NCI-H1436 treated with DMSO at 0.1 percent for 48 hours (cell line): Measurements from ENCODE around the gene PTPN11.
"Not testable (repeated sequence)": the region's sequence is repeated elsewhere in the genome, so short reads cannot be mapped to it uniquely, and the experiment has no call there.

Source experiments
- DNase-seq: peaks from one replicate; lab custom pipeline; 2025; lab: John Stamatoyannopoulos, UW

Gene PTPN11

GRCh38 chr12:112514926-112515642 lies 96.3 kb downstream of the PTPN11 start:
- DNase-seq, result no peak

DNA sequence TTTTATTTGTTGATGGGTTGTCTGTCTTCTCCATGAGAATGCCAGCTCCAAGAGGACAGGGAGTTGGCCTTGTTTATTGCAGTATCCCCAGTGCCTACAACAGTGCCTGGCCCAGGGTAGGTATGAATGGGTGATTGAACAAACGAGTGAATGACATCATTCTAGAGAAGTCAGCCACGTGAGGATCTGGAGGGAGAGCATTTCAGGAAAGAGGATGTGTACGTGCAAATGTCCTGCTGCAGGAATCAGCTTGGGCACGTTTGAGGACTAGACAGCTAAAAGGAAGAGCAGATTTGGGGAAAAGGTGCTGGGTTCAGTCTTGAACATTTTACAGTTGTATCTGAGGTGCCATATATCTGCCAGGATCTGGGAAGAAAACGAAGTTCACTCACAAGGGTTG lies 97.1 kb downstream of the PTPN11 start:
- no peak for DNase-seq

GRCh38 chr12:112517730-112518364 lies 99.1 kb downstream of the PTPN11 start:
- no peak for DNase-seq

DNA sequence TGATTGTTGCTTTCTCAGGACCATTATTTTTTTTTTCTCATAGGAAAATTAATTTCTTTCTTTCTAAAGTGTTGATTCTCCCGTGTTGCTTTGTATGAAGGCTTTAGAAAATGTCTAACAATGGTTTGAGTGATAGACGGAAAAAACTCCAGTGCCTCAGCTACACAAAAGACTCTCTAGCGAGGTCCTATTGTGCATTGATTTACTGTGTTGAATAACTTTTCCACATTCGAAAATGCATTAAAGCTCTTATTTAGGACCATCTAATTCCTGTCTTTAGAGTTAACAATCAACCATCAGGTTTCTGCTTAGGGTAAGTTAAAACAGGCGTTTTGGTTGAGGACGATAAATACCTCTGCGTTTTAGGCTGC lies 99.6 kb downstream of the PTPN11 start:
- no peak for DNase-seq

DNA sequence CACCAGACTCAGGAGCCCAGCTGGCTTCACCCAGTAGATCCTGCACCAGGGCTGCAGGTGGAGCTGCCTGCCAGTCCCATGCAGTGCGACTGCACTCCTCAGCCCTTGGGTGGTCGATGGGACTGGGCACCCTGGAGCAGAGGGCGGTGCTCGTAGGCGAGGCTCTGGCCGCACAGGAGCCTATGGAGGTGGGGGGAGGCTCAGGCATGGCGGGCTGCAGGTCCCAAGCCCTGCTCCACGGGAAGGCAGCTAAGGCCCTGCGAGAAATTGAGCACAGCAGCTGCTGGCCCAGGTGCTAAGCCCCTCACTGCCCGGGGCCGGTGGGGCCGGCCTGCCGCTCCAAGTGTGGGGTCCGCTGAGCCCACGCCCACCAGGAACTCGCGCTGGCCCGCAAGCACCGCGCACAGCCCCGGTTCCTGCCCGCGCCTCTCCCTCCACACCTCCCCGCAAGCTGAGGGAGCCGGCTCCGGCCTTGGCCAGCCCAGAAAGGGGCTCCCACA lies 101.1 kb downstream of the PTPN11 start:
- not testable (repeated sequence) for DNase-seq

GRCh38 chr12:112523856-112524255 lies 105.1 kb downstream of the PTPN11 start:
- no peak for DNase-seq

DNA sequence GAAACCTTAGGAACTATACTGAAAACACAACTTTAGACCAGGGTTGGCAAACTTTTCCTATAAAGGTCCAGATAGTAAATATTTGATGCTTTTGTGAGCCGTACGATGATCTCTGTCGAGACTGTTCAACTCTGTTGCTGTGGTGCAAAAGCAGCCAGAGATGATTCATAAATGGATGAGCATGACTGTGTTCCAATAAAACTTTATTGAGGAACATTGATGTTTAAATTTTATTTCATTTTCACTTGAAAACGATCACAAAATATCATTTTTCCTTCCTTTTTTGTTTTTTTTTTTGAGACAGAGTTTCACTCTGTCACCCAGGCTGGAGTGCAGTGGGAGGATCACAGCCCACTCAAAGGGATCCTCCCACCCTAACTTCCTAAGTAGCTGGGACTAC lies 105.5 kb downstream of the PTPN11 start:
- DNase-seq, result no peak

DNA sequence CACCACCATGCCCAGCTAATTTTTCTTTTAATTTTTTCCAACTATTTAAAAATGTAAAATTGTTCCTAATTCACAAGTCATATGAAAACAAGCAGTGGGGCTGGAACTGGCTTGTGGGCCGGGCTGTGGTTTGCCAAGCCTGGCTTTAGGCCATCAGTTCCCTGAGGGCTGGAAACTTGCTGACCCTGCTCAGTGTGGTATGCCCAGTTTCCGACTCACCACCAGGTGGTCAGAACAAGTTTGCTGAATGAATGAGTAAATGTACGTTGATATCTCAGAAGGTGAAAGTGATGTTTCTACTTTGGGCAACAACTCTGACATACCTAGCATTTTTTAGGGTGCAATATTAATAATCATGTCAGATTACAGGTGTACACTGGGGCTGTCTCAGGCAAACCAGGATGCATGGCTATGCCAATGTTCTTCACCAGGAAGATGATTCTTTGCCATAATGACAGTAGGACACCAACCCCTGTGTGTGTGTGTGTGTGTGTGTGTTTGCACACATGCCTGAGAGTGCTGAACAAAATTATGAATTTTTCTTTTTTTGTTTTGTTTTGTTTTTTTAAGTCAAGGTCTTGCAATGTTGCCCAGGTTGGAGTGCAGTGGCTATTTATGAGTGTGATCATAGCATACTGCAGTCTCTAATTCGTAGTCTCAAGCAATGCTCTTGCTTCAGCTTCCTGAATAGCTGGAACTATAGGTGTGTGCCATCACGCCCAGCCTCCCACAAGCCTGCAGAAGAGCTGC lies 106.1 kb downstream of the PTPN11 start:
- DNase-seq, result no peak

DNA sequence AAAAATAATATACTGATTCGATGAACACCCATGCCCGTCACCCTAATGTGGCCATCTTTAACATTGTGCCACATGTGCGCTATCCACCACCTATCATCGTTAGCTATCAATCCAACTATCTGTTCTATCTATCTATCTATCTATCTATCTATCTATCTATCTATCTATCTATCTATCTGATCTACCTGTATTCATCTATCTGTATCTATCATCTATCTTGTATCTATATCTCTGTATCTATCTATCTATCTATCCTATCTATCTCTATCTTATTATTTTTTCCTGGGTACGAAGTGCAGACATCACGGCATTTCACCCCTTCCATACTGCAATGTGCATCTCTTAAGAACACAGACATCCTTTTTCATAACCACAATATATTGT lies 106.7 kb downstream of the PTPN11 start:
- no peak for DNase-seq

DNA sequence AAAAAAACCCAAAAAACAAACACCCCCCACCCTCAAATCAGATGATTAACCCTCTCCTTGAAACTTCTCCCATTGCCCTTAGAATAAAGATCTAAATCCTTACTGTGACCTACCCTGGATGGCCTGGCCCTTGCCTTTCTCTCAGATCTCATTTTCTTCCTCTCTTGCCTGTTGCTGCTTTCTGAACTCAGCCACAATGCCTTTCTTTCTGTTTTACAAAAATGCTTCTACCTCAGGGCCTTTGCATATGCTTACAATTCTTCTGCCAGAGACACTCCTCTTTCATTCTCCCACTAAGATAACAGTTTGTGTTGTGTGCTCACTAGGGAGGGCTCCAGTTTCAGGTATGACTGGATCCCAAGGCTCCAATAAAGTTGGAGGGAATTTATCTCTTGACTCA lies 108.3 kb downstream of the PTPN11 start:
- DNase-seq, result no peak

- no peak for DNase-seq
These were observed 108.8 kb downstream of the PTPN11 start for GRCh38 chr12:112527501-112527900.

GRCh38 chr12:112528521-112528920 lies 109.8 kb downstream of the PTPN11 start:
- DNase-seq, result no peak

DNA sequence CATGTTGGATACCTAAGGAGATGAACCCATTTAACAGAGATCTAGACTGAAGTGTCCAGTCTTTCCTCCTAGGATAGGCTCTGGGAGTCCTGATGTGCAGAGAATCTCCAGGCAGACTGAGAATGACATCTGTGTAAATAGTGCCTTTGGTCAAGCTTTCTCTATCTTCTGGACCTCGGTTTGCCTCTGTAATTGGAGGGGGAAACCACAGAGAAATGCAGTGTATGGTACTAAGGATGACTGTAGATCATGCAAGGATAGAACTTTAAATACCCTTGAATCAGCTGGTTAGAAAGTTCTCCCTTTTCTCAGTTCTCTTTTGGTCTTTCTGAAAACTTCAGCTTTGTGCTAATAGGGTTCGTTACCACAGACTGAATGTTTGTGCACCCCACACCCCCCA lies 112.2 kb downstream of the PTPN11 start:
- no peak for DNase-seq

- DNase-seq, result no peak
These were observed 113.4 kb downstream of the PTPN11 start for GRCh38 chr12:112532106-112532505.

DNA sequence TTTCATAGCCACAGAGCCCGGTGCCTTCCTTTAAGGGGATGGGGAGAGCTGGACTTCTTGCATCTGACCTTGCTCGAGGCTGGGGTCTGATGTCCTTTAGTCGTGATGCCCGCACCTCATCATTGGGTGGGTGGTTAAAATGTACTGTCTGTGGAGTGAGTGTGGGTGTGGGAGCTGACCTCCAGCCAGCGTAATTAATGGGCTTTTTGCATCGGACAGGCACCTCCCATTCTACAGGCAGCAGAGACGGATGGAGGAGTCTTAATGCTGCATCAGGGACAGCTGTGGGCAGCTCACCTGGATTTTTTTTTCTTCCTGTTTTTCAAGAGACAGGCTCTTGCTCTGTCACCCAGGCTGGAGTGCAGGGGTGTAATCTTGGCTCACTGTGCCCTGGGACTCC lies 114.8 kb downstream of the PTPN11 start:
- DNase-seq, result no peak

DNA sequence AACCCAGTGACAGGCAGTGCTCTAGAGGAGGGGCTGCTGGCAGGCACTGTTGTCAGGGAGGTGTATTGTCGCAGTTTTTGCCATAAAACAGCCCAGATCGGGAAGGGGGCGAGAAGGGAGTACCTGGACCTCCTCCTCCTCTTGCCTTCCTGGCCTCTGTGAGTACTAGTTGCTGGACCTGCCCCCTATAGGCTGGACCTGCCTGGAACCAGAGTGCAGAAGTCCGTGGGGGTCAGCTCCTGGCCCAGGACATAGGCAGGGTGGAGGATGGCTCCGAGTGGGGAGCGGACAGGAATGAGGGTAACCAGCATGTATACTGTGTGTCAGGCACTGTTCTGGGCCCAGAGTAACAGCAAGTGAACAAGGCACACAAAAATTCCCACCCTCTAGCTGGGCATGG lies 116.3 kb downstream of the PTPN11 start:
- no peak for DNase-seq

DNA sequence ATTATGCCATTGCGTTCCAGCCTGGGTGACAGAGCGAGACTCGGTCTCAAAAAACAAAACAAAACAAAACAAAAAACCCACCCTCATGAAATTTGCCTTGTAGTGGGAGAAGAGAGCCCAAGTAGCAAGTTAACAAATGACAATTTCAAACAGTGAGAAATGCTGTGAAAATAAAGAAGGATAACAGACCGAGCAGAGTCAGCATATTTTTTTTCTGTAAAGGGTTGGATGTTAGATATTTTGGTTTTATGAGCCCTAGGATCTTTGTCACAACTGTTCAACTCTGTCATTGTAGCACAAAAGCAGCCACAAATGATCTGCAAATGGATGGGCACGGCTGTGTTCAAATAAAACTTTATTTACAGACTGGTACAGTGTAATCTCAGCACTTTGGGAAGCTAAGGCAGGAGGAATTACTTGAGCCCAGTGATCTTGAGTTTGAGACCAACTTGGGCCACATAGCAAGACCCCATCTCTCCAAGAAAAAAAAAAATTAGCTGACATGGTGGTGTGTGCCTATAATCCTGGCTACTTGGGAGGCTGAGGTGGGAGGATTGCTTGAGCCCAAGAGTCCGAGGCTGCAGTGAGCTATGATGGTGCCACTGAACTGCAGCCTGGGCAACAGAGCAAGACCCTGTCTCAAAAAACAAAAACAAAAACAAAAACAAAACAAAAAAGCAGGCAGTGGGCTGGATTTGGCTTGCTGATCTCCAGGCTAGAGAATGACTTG lies 117.1 kb downstream of the PTPN11 start:
- no peak for DNase-seq

- DNase-seq, result no peak
These were observed 117.6 kb downstream of the PTPN11 start for GRCh38 chr12:112536367-112536730.

DNA sequence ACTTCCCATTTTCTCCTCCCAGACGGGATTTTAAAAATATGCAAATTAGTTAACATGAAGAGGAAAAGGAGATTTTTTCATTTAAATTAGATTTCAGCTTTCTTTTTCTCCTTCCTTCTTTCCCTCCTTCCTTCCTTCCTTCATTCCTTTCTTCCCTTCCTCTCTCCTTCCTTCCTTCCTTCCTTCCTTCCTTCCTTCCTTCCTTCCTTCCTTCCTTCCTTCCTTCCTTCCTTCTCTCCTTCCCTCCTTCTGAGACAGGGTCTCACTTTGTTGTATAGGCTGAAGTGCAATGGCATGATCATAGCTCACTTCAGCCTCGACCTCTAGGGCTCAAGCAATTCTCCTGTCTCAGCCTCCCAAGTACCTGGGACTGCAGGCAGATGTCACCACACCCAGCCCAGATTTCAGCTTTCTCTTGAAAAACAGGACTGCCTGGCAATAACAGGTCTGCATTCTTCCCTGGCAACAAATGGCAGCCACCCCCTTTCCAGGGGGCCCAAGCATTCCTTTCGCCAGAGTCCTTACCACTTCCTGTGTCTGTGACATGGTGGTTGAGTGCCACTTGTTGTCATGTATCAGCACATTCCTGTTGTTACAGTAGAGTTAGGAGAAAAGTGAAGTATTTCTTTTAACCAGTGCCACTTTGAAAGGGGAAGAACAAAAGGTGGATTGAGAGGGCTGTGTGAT lies 119.1 kb downstream of the PTPN11 start:
- no peak for DNase-seq

GRCh38 chr12:112538740-112539139 lies 120.0 kb downstream of the PTPN11 start:
- DNase-seq, result no peak

- DNase-seq, result no peak
These were observed 120.5 kb downstream of the PTPN11 start for GRCh38 chr12:112539221-112539620.

DNA sequence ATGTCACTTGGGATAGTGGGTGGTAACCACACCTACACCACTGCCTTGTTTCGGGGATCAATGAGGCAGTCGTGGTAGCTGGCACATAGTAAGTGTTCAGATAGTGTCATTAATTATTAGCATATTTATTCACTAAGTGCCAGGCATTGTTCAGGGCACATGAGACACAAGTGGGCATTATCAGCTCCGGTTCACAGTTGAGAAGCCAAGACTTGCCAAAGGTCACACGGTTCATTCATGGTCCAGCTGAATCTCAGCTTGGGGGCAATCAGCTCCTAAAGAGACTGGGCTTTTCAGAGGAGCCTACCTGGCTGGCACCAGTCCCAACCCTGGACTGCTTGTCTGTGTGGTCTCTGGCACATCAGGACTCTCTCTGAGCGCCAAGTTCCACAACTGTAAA lies 121.3 kb downstream of the PTPN11 start:
- no peak for DNase-seq
